GM21723 (cell line): ENCODE measurements around the gene ICA1.
"Not testable (repeated sequence)": the region's sequence is repeated elsewhere in the genome, so short reads cannot be mapped to it uniquely, and the experiment has no call there.

Experiments
- ATAC-seq: cut with Tn5 transposase; IDR thresholded peaks from one replicate; pipeline ENCODE4 v1.9.1; 2021; ENCODE audit warnings: mild to moderate bottlenecking, moderate library complexity; ENCODE audit not compliant: unreplicated experiment

Gene ICA1

GRCh38 chr7:8263048-8263447 is 1.1 kb upstream of the ICA1 start:
- no peak for ATAC-seq

DNA sequence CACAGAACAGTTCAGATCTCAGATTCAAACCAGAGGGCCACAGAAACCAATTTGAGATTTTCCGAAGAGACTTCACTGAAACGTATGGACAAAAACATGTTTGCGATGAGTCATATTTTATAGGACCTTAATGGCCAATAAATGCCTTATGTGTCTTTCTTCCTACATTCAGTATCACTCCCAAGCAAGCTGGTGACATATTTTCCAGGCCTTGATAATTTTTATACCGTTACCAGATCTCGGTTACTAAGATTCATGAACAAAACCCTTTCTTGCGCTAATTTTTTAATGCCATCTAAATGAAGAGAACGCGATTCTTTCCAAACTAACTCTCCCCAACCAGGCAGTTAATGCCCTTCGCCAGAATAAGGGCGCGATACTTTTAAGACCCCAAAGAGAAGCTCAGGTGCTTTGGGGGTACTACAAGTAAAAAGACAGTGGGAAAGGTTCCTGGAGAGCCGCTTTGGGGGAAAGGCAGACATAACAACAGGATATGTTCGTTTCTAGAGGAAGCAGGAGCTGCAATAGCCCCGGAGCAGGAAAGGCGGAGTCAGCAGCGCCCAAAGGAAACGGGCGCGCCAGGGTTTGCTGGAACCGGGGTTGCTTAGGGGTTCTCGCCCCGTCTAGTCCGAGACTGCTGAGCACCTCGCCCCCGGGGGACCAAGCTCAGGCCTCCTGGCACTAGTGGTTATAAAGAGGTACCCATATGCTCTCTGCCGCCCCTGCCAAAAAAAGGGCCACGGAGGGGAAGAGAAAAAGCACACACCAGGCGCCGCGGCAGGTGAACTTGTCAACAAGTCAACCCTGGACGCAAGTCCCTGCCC is 884 bp downstream of the ICA1 start:
- ATAC-seq: peak; percentile 24

DNA sequence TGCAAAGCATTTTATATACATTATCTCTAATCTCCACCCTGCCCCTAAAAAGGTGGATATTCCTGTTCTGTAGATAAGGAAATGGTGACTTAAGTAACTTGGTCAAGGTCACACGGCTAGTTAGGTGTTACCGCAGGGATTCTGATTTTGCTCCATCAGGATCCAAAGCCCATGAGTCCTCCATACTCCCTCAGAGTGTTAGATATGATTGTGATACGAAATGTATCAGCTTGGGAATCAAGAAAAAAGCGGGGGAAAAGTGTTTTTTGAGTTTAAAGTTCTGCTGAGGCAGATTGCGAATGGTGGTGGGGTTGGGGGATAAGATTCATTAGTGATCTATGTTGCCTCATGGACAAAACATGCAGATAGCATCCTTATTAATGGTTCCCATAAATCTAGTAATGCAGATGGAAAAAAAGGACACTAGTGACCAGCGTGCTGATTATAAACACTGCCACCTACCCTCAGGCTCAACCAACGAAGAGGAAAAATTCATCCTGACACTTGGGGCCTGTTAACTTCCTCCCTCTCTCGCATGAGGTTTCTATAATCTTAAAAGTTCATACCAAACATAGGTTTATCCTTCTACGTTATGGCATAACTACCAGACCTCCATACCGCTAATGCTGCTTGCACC is 2.3 kb downstream of the ICA1 start:
- no peak for ATAC-seq

DNA sequence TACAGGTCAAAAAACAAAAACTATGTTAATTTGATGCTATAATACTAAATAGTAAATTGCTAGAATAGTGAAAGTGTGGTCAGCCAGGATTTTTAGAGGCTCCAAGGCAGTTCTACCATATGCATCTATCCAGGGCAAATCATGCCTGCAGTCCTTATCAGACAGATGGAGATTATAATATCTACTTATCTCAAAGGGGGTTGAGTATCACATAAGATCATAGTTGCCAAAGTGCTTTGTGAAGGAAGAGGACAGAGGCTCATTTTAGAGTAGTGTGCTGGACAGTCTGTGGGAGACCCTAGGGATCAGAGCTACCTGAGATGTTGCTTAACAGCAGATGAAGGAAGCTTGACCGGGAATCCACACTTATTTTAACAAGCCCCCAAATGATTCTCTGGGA is 3.2 kb downstream of the ICA1 start:
- ATAC-seq: no peak

DNA sequence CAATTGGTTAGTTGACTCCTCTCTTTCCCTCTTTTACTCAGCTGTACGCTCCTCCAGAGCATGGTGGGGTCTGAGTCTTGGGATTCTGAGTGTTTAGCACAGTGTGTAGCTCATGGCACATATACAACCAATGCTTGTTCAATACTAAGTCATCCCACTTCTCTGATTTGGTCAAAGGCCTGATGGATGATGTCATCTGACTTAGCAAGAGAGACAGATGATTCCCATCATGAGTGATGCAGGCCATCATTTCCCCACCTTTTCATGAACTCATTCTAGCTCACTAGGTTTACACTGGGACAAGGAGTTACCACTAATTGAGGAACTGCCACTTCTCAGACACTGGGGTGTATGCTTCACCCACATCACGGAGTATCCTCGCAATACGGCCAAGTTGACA is 3.8 kb downstream of the ICA1 start:
- ATAC-seq: no peak

- ATAC-seq: no peak
Measured at GRCh38 chr7:8255680-8256655, 6.0 kb downstream of the ICA1 start.

- ATAC-seq: no peak
Measured at GRCh38 chr7:8254667-8255066, 7.3 kb downstream of the ICA1 start.

GRCh38 chr7:8254215-8254614 is 7.8 kb downstream of the ICA1 start:
- no peak for ATAC-seq

- ATAC-seq: no peak
Measured at GRCh38 chr7:8251195-8251594, 10.8 kb downstream of the ICA1 start.

GRCh38 chr7:8250547-8250946 is 11.4 kb downstream of the ICA1 start:
- ATAC-seq: no peak

DNA sequence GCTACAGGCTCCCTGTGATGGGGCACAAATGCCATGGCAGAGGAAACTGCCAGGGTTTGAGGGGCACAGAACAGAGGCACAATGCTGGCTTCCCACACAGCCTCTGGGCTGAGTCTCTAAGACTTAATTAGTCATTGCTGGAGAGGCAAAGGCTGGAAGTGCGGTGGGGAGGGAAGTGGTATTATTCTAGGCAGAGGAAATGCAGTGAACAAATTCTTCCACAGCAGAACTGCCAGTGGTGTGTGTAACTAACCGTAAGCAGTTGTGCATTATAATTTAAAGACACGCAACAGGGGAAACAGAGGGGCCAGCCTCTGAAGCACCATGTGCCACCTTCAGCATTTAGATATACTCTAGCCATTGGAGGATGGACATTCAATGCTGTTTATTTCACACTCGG is 12.8 kb downstream of the ICA1 start:
- no peak for ATAC-seq

DNA sequence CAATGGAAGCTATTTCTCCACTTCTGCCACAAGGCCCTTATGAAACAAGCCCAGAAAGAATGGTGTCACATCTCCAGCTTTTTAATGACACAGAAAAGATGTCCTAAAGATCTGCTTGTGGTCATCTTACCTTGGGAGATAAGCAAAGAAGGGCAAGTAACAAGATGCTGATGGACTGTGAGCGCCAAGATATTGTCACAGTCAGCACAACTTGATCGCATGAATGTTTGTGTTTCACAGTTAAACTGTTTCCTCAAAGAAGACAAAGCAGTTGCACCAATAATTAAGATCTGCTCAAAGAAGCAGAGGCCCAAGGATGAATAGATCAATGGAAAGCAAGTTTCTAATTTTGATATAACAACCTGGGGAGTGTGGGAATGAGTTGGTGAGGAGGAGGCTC is 15.9 kb downstream of the ICA1 start:
- no peak for ATAC-seq

- not testable (repeated sequence) for ATAC-seq
Measured at GRCh38 chr7:8245032-8245431, 16.9 kb downstream of the ICA1 start.

GRCh38 chr7:8243059-8243458 is 18.9 kb downstream of the ICA1 start:
- ATAC-seq: not testable (repeated sequence)

- not testable (repeated sequence) for ATAC-seq
Measured at GRCh38 chr7:8239702-8240362, 22.1 kb downstream of the ICA1 start.

DNA sequence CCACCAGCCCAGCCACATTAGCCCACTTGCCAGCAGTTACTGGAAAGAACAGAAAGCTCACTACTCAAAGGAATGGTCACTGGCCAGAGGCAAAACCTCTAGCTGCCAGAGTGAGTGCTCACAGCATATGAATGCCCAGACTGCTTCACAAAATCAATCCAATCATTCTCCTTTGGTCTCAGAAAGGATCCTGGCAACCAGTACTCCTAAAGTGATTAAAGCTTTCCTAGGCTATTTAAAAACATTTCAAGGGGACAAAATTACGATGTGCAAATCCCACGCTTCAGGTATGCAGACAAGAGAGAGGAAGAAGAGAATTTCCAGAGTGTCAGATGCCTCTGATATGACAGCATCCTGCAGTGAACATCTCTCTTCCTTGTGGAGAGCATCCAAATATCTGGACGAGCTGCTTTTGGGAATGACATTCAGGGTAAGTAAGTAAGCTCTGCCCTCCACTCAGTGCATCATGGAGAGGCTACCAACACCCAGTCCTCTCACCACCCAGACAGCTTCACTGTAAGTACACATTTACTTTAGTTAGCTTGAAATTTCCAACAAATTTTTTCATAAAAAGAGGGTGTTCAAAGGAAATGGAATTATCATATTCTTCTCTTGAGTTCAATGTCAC is 25.1 kb downstream of the ICA1 start:
- no peak for ATAC-seq

- peak; percentile 73 for ATAC-seq
Measured at GRCh38 chr7:8232999-8233847, 28.7 kb downstream of the ICA1 start.

DNA sequence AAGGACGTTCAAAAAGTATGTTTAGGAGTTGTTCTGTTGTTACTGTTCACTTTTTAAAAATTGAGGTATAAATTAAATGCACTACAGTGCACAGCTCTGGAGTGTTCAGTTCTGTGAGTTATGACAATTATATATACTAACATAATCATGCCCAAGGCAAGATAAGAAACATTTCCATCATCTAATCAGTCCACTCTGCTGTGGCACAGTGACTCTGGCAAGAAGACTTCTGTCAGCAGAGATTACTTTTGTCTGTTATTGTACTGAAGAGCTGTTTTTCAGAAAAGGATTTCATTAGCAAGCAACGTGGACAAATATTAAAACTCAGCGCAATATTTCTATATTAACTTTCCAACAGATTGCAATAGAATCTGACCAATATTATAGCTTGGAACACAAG is 32.0 kb downstream of the ICA1 start:
- ATAC-seq: no peak
